GM19240 (cell line): ENCODE data around the gene GFM2.
"Not testable (repeated sequence)": the region's sequence is repeated elsewhere in the genome, so short reads cannot be mapped to it uniquely, and the experiment has no call there.

Experiments used
- DNase-seq: peaks from one replicate; pipeline ENCODE4 v3.0.0; 2011; ENCODE audit warnings: low spot score; ENCODE audit not compliant: insufficient read length

Gene GFM2, protein sequence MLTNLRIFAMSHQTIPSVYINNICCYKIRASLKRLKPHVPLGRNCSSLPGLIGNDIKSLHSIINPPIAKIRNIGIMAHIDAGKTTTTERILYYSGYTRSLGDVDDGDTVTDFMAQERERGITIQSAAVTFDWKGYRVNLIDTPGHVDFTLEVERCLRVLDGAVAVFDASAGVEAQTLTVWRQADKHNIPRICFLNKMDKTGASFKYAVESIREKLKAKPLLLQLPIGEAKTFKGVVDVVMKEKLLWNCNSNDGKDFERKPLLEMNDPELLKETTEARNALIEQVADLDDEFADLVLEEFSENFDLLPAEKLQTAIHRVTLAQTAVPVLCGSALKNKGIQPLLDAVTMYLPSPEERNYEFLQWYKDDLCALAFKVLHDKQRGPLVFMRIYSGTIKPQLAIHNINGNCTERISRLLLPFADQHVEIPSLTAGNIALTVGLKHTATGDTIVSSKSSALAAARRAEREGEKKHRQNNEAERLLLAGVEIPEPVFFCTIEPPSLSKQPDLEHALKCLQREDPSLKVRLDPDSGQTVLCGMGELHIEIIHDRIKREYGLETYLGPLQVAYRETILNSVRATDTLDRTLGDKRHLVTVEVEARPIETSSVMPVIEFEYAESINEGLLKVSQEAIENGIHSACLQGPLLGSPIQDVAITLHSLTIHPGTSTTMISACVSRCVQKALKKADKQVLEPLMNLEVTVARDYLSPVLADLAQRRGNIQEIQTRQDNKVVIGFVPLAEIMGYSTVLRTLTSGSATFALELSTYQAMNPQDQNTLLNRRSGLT

DNA sequence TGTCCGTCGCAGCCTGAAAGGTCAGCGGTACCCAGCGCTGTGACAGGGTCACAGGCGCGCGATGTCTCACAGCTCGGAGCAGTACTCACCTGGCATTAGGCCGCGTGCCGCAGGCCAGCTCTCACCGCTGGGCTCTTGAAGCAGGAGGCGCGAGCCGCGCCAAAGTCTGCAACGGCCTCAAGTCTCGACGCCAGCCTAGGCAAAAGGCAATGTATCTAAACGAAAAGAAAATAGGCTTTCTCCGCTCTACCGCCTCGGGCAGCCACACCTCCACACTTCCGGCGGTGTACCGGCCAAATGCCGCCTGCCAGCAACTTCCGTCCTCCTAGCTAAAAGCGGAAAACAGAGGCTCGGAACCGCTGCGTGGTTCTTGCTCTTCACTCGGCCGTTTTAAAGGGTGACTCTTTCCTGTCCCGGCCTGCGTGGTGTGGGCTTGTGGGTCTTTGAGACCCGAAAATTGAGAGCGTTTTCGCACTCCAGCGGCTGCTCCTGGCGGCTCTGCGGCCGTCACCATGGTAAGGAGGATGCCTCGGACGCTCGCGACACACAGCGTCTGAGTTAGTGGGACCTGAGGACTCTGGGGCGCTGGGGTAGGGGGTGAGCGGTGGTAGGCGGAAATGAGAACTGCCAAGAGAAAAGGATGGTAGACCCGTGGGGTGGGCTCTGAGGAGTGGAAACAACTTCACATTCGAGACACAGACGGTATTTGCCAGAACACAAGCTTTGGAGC lies at the start of gene GFM2, which contains the start of gene NSA2:
Gene GFM2 (minus strand): TSS at position 269 of the 730 bp plus-strand sequence. CDS start 3,375 bp downstream, outside the sequence.
Gene NSA2 (plus strand): TSS at position 401 of the 730 bp plus-strand sequence. CDS start 112 bp downstream, at position 513.
- DNase-seq: peak; percentile 31

DNA sequence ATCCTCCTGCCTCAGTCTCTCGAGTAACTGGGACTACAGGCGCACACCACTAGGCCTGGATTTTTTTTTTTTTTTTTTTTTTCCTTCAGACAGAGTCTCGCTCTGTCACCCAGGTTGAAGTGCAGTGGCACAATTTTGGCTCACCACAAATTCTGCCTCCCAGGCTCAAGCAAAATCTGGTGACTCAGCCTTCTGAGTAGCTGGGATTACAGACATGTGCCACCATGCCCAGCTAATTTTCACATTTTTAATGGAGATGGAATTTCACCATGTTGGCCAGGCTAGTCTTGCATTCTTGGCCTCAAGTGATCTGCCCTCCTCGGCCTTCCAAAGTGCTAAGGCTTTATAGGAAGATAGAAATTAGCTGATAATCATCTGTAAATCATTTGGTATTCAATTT lies 44.0 kb upstream of the GFM2 start:
- no peak for DNase-seq

DNA sequence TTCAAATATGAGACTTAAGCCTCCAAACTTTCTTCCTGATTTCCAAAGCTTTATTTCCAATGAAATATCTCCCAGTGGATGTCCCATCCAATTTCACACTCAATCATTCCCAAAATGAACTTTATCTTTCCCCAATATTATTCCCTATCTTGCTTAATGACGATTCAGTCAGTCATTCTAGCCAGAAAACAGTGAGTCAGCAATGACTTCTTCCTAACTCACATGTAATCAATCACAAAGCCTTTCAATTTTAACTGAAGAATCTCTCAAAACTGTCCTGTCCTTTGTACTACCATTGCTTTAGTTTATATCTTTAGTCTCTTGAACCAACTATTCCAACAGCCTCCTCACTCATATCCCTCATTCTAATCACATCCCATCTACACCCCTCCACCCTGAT lies 35.0 kb upstream of the GFM2 start:
- DNase-seq: no peak

DNA sequence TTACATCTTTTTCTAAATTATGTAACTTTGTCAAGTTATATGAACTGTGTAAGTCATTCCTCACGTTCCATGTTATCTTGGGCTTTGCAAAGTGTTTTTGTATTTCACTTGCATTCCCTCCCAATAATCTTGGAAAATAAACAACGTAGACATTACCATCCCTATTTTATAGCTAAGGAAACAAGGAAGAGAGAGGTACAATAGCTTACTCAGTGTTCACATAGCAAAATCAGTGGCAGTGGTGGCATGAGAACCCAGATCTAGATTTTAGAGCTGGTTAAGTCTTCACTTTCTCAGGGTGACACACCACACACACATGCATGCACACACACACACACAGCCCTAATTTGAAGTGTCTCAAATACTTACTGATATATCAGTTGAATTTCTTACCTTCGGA lies 34.3 kb upstream of the GFM2 start:
- DNase-seq: no peak

DNA sequence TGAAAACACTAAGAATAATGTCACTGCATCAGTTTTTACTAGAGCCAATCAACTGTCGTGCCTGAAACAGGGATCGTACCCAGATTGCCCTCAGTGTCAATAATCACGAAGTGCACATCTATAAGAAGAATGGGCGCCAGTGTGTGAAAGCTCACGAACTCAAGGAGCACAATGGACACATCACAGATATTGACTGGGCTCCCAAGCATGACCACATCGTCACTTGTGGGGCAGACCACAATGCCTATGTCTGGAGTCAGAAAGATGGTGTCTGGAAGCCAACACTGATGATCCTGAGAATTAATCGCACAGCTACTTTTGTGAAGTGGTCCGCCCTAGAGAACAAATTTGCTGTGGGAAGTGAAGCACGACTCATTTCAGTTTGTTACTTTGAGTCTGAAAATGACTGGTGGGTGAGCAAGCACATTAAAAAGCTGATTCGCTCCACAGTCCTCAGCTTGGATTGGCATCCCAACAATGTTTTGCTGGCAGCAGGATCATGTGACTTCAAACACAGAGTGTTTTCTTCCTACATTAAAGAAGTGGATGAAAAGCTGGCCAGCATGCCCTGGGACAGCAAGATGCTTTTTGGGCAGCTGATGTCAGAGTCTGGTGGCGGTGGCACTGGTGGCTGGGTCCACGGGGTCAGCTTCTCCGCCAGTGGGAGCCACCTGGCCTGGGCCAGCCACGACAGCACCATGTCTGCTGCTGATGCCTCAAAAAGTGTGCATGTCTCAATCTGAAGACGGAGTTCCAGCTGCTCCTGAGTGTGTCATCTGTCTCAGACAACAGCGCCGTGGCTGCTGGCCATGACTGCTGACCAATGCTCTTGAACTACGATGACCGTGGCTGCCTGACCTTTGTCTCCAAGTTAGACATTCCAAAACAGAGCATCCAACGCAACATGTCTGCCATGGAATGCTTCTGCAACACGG lies 32.3 kb upstream of the GFM2 start:
- DNase-seq: no peak

- not testable (repeated sequence) for DNase-seq
Observed at GRCh38 chr5:74791669-74792068, 24.8 kb upstream of the GFM2 start.

DNA sequence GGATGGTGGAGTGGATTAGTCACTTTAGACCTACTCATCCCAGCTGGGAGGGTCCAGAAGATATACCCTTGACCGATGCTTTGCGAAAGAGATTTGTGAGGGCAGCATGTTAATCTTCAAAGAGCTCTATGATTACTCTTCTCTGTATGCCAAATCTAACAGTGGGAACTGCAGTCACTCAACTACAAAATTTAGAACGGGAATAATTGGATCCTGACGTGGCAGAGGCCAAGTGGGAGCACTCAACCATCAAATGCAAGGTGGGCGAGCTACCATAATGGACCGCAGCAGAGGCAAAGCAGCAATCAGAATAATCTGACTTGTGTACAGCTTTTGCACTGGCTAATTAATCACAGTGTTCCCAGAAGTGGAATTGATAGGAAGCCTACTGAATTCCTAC lies 20.5 kb upstream of the GFM2 start:
- no peak for DNase-seq

DNA sequence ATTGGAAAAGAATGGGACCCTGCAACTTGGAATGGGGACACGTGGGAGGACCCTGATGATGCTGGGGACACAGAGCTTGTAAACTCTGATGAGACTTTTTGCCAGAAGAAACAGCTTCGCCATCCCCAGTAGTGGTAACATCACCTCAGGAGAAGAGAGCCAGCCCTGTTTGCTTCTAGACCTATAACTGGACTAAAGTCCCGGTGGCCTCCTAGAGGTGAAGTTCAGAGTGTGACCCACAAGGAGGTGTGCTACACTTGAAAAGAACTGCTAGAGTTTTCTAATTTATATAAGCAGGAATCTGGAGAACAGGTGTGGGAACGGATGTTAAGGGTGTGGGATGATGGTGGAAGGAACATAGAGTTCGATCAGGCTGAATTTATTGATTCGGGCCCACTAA lies 19.9 kb upstream of the GFM2 start:
- DNase-seq: no peak

- no peak for DNase-seq
Observed at GRCh38 chr5:74778609-74779008, 11.7 kb upstream of the GFM2 start.

DNA sequence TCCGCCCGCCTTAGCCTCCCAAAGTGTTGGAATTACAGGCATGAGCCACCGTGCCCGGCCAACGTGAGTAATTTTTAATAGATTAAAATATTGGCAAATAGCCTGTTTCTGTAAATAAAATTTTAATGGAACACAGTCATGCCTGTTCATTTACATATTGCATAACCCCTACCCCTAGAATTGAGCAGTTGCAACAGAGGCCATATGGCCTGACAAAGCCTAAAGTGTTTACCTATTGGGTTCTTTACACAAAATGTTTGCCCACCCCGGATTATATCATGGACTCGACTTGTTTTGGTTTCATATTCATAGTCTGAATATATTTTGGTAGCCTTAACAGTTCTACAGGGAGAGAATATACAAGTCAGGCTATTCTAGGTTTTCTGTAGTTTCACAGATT lies 5.4 kb upstream of the GFM2 start:
- DNase-seq: no peak

DNA sequence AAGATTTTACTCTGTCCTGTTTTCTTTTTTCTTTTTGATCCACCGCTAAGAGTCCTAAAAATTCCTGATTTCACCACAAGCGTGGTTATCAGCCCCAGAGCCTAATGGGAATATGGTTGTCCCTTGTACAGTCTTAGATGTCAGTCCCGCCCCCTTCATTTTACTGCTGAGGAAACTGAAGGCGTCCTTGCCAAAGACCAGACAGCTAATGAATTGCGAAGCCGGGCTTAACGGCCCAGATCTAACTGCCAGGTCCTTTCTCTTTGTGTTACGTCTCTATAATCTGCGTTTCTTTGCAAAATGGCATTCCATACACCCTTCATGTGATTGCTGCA lies 629 bp upstream of the GFM2 start:
- DNase-seq: no peak

DNA sequence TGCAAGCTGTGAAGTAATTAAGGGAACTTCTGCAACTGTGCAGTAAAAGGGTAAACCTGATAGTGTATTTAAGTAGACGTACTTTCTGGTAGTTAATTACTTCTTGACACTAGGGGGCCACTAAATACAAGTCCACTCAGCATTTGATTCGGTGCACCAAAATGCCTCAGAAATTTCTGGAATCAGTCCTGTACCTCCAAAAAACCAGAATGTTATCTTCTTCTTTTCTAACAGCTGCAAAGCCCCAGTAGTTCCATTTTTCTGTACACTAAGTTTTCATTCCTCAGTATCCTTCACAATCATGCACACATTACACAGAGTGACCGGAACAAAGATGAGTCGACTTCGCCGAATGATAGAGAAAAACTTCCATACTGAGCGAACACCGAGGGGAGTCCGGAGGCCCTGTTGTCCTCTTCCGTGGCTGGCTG lies 484 bp downstream of the GFM2 start:
- no peak for DNase-seq

DNA sequence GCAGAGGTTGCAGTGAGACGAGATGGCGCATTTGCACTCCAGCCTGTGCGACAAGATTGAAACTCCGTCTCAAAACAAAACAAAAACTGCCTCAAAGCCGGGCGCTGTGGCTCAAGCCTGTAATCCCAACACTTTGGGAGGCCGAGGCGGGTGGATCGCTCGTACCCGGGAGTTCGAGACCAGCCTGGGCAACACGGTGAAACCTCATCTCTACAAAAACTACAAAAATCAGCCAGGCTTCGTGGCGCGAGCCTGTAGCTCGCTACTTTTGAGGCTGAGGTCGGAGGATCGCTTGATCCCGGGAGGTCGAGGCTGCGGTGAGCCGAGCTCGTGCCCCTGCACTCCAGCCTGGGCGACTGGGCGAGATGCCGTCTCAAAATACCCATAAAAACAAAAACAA lies 988 bp downstream of the GFM2 start:
- no peak for DNase-seq

DNA sequence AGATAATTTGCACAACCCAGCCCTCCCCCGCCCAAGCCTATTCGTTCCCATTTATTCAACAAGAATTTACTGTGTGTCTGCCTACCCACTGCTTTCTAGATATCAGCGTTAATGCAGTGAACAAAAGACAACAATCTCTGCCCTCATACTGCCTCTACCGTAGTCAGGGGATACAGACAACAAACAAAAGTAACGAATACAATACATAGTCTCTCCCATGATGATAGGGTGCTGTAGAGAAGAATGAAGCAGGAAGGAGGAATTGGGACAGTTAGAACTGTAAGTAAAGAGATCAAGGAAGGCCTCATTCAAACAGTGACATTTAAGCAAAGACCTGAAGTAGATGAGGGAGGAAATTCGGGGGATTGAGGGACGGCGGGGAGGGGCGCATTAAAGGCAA lies 1.7 kb downstream of the GFM2 start:
- DNase-seq: no peak

- no peak for DNase-seq
Observed at GRCh38 chr5:74763504-74763903, 3.4 kb downstream of the GFM2 start.

- DNase-seq: no peak
Observed at GRCh38 chr5:74762599-74762998, 4.3 kb downstream of the GFM2 start.

DNA sequence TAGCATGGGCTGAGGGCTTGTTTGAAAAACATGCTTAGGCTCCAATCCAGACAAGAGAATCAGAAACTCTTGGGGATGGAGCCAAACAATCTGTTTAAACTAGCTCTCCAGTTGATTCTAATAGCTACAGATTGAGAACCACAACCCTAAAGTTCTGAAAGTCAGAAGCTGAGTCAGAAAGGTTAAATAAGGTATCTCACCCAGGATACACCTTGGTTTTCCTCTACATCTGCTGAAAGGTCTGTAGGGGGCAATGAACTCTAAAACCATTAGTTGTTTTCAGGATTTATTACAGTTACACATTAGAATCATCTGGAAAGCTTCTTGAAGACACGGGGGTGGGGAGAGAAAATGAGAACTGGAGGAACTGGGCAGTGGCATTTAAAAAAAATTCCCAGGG lies 5.7 kb downstream of the GFM2 start:
- no peak for DNase-seq

DNA sequence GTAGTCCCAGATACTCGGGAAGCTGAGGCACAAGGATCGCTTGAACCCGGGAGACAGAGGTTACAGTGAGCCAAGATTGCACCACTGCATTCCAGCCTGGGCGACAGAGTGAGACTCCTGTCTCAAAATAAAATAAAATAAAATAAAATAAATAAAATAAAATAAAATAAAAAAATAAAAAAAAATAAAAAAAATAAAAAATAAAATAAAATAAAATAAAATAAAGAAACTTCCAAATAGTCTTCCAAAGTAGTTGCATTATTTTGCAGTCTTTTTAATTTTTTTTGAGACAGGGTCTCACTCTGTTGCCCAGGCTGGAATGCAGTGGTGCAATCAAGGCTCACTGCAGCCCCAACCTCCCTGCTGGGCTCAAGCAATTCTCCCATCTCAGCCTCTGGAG lies 18.2 kb downstream of the GFM2 start:
- not testable (repeated sequence) for DNase-seq

DNA sequence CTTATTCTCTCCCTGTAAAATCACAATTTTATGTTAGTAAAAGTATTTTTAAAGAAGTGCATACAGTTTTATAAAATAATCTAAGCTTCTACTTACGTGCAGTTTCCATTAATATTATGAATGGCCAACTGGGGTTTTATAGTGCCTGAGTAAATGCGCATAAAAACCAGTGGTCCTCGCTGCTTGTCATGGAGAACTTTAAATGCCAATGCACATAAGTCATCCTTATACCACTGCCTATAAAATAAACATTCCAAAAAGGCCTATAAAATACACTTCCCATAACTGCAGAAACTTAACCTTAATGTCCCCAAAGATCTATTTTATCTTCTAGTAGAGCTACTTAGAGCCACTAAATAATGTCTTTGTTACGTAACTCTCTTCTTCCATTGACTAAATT lies 28.5 kb downstream of the GFM2 start:
- DNase-seq: no peak

- no peak for DNase-seq
Observed at GRCh38 chr5:74736759-74737158, 30.2 kb downstream of the GFM2 start.

- no peak for DNase-seq
Observed at GRCh38 chr5:74725331-74725730, 41.6 kb downstream of the GFM2 start.
